Right ventricle myocardium inferior (tissue), 1 donor: ENCODE data around the gene QDPR. TPM values are rescaled to one million over a fixed set of nuclear protein-coding genes. Genes with fewer than 3 reads are reported as not detected.
"Not testable (repeated sequence)": the region's sequence is repeated elsewhere in the genome, so short reads cannot be mapped to it uniquely, and the experiment has no call there.

ENCODE experiments used
- ATAC-seq: fragments of 200-7000 bp; cut with Tn5 transposase; one replicate; pipeline ENCODE4 v1.9.1; 2020; ENCODE audit warnings: mild to moderate bottlenecking, moderate library complexity
- DNase-seq: peaks from one replicate; pipeline ENCODE4 v3.0.0; 2021; ENCODE audit errors: missing footprints
- intact Hi-C: fragments of 100-400 bp; cut with DNase I; formaldehyde crosslinking; loops from one replicate; pipeline ENCODE4 v1.11.0; 2022
- long read RNA-seq: library from polyadenylated mRNA; unstranded; transcript quantifications from one replicate; pipeline ENCODE4 v2.0.0, GENCODE V29; 2021
- total RNA-seq: library from RNA; stranded (reverse); fragmentation: NEBNext Ultra II Directional; extraction: Animal tissue kit (Norgen Biotek cat#: 25700); gene quantifications from one replicate; pipeline ENCODE4 v1.2.1, GENCODE V29; 2021
- donor health status: DM: no; HTN: yes; CAD: no; lungs with severe emphysema.

QDPR gene
- 53.7 TPM for total RNA-seq
- long read RNA-seq, transcript QDPR-201 (7 exons, 1,648 nt): major isoform, 57 of 68 reads
- long read RNA-seq, partial matches to known transcripts: 0 of 68 reads
- long read RNA-seq, other reads (novel, unspliced or antisense): 5 of 68 reads

DNA sequence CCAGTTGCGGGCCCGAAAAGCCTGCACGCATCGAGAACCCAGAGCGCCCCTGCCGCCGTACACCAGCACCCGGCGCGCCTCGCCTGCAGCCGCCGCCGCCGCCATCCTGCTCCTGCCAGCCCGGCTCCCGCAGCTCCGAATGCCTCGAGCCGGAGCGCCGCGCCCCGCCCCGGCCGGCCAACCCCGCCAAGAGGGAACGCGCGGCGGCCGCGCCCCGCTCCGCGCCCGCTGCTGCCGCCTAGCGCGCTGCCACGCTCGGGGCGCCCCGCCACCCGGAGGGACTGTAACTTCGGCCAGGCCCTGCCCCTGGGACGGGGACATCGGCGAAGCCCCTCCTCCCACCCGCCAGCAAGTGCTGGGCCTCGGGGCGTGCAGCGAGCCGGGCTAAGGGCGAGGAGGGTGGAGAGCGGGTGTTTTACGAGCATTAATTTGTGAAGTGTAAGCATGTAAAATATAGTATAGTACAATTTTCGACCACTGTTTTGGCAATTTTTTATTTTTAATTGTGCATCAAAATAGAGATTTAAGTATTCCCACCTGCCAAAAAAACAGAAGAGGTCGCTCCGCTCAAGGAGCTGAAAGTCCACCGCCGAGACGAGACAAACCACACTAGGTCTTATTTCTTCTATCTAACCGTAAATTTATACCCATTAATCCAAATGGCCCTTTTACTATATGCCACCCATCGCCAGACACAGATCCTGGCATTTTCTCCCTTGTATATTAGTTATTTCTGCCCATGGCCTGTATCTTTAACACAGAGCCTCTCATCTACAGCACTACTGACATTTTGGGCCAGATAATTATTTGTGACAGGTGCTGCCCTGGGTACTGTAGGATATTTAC is at the start of gene QDPR:
QDPR (minus strand) TSS at position 141 of the 846 bp plus-strand sequence; CDS start at position 105, 36 bp downstream.
- DNase-seq (peak; percentile 91), ATAC-seq (peak; percentile 95)
- intact Hi-C loops: no loop called here

- intact Hi-C loops: loop anchor here (5.0 kb wide), 1 partner anchor 1031 kb away; no protein-coding TSS in a partner anchor
- ATAC-seq (no peak), DNase-seq (no peak)
Observed at GRCh38 chr4:17561195-17561909, 49.5 kb upstream of the QDPR start.

GRCh38 chr4:17560065-17560673 is 48.3 kb upstream of the QDPR start:
- ATAC-seq (no peak), DNase-seq (no peak)
- intact Hi-C loops: loop anchor here (5.0 kb wide), 1 partner anchor 1032 kb away; no protein-coding TSS in a partner anchor

DNA sequence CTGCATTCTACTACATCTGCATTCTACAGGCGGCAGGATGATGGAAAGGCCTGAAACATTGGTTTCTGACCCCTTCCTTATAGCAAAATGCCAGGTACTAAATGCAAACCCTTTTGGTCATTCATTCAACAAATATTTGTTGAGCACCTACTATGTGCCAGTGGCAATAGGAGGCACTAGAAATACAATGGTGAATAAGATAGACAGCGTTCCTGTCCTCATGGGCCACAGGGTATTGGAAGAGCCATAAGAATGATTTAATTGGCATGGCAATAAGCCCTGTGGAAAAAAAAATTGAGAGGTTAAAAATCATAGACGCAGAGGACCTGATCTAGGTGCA is 47.8 kb upstream of the QDPR start:
- DNase-seq (no peak), ATAC-seq (no peak)
- intact Hi-C loops: loop anchor here (5.0 kb wide), 1 partner anchor 1033 kb away; no protein-coding TSS in a partner anchor

DNA sequence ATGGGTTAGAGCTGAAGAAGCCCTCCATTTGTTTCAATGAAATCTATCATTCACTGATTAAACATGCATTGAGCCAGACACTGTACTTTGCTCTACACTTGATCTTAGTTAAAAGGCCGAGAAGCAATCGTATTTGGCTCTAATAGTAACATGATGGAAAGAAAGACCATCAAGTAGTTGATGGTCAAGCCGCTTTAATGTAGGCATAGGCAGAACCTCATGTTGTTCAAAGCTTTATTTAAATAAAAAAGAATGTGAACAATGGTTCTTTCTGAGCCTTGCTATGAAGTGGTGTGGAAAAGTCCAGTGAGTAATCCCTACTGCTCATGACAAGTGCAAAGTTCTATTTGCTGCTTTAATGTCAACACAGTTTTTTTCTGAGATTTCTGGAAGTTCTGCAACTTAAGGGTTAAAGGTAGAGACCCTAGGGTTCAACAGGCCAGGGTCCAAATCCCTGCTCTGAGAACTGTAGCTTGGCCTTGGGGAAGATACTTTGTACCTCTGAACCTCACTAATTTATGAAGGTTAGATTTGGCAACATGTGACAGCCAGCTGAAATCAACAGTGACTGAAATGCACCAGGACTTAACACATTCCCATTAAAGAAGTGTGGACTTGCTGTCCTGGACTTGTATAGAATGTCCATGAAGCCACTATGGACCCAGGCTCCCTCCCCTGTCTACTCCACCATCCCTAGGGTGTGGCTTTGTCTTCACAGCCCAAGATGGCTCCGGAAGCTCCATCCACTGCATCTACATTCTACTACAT is 47.2 kb upstream of the QDPR start:
- ATAC-seq (no peak), DNase-seq (no peak)
- intact Hi-C loops: no loop called here

DNA sequence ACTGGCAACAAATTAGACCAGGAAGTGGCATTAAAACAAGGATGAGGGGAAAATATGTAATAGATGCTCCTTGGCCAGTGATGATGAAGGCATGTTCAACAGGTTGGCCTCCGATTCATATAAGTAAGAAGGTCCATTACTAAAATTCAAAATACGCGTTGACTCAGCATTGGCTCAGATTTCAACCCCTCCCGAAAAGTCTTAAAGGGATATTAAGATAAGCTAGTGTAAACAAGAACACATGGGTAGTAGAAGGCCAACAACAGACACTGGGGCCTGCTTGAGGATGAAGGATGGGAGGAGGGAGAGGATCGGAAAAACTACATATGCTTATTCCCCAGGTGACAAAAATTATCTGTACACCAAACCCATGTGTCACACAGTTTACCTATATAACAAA is 46.0 kb upstream of the QDPR start:
- ATAC-seq: no peak

GRCh38 chr4:17556498-17556897 is 44.6 kb upstream of the QDPR start:
- DNase-seq (no peak), ATAC-seq (no peak)

More for the DNA sequence above, 46.0 kb upstream of the QDPR start:
- intact Hi-C loops: no loop called here
- DNase-seq: no peak

DNA sequence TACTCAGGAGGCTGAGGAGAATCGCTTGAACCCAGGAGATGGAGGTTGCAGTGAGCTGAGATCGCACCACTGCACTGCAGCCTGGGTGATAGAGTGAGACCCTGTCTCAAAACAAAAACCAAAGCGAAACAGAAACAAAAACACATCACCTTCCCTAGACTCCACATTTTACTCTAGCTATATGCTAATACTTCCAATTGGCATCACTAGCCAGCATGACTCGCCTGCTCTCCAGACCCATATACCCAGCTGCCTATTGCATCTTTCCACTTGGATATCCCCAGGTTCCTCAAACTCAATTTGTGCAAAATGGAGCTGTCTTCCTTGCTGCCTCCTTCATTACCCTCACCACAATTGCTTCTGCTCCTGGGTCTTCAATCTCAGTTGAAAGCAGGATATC is 42.7 kb upstream of the QDPR start:
- no peak for ATAC-seq
- intact Hi-C loops: no loop called here

More at GRCh38 chr4:17556498-17556897, 44.6 kb upstream of the QDPR start:
- intact Hi-C loops: no loop called here

DNA sequence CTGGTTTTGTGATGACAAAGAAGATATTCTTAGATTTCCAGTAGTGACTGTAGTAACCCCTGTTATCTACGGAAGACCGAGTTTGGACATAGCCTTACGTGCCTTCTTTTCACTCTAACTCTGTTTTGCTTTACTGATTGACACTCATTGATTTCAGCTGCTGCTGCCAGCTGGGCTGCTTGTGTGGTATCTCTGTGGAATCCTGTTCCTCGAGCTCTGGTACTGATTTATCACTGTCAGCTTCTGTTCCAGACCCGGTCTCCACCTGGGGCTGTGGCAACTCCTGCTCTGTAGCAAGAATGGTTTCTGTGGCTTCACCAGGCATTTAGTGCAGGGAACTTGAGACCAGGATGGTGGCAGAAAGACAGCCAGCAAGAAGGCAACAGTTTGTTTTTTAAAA is 40.5 kb upstream of the QDPR start:
- ATAC-seq (no peak), DNase-seq (no peak)
- intact Hi-C loops: no loop called here

More for the DNA sequence above, 42.7 kb upstream of the QDPR start:
- DNase-seq: no peak

DNA sequence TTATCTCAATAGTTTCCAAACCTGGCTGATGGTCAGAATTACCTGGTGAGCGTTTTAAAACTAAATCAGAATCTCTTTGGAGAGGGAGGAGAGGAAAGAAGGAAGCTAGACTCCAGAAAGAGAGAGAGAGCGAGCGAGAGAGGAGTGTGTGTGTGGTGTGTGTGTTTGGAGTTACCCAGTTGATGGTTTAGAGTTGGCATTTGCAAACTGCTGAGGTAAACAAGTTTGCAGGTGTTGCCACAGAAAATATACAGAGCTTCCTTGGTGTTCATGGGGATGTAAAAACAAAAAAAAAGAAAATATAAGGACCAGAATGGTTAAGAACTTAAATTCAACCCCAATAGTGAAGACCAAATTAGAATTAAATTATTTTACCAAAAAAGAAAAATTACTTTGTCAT is 38.7 kb upstream of the QDPR start:
- DNase-seq (no peak), ATAC-seq (no peak)
- intact Hi-C loops: no loop called here

DNA sequence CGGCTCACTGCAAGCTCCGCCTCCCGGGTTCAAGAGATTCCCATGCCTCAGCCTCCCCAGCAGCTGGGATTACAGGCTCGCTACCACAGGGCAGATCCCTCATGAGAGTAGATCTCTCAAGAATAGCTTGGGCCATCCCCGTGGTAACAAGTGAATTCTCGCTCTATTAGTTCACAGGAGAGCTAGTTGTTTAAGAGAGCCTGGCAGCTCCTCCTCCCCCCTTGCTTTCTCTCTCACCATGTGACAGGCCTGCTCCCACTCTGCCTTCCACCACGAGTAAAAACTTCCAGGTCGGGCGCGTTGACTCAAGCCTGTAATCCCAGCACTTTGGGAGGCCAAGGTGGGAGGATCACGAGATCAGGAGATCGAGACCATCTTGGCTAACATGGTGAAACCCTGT is 34.8 kb upstream of the QDPR start:
- ATAC-seq (no peak), DNase-seq (no peak)
- intact Hi-C loops: loop anchor here (5.0 kb wide), 1 partner anchor 266 kb away; the partner anchor contains the start of genes DCAF16 and NCAPG

DNA sequence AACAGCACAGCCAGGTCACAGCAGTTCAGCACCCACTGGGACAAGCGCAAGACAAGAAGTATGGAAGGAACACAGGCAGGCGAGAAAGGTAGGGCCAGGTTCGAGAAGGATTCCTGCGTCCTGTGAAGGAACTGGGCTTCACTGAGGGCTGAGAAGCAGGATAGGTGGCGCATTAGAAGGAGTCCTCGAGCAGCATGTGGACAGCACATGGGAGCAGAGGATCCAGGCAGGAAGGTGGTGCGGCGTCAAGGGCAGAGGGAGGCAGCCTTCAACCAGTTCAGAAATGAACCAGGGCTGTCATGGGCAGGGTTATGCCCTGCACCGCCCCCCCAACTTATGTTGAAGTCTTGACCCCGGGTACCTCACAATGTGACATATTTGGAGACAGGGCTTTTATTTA is 34.3 kb upstream of the QDPR start:
- ATAC-seq (no peak), DNase-seq (no peak)
- intact Hi-C loops: loop anchor here (5.0 kb wide), 1 partner anchor 266 kb away; the partner anchor contains the start of genes DCAF16 and NCAPG

DNA sequence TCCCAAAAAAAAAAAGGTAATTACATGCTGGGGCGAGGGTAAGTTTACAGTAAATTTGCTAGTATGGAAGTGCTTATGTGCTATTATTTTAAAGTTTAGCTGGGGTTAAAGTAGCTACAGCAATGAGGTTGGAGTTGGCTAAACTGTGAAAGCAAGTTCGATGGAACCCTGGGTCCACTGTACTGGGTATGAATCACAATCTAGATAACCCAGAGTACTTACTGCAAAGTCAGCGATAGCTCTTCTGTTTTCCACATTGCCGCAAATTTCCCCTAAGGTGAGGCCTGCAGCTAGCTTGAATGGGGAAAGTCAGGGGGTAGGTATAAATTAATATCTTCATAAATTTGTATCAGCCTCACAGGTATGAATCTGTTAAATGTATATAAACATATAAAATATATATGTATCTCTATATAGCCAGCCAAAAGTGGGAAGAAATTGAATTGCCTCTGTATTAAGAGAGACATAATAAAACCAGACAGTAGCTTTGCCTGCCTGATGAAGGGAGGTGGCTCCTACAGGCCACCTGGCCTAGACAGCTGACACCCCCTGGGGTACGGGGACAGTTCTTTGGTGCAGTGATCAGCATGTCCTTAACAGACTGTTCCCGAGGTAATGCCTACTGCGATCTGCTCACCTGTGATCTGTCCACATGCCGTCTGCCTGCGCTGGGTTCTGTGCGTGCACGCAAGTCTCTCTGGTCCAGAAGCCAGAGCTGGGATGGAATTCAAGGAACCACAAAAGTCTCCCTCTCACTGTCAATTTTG is 33.7 kb upstream of the QDPR start:
- intact Hi-C loops: loop anchor here (5.0 kb wide), 1 partner anchor 267 kb away; the partner anchor contains the start of genes DCAF16 and NCAPG
- ATAC-seq: no peak
- DNase-seq: no peak

DNA sequence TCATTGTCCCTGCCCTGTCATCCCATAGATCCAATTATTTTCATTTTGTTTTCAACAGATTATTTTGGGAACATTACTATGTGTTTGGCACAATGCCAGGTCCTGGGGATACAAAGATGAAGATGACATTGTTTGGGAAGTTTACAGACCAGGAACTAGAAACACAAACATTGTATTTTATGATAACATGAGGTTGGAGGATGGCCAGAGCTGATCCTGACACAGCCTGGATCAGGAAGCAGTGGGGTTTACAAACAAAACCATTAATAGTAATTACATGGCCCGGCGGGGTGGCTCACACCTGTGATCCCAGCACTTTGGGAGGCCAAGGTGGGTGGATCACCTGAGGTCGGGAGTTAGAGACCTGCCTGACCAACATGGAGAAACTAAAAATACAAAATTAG is 32.9 kb upstream of the QDPR start:
- intact Hi-C loops: loop anchor here (5.0 kb wide), 1 partner anchor 267 kb away; the partner anchor contains the start of genes DCAF16 and NCAPG
- no peak for DNase-seq
- ATAC-seq: no peak

DNA sequence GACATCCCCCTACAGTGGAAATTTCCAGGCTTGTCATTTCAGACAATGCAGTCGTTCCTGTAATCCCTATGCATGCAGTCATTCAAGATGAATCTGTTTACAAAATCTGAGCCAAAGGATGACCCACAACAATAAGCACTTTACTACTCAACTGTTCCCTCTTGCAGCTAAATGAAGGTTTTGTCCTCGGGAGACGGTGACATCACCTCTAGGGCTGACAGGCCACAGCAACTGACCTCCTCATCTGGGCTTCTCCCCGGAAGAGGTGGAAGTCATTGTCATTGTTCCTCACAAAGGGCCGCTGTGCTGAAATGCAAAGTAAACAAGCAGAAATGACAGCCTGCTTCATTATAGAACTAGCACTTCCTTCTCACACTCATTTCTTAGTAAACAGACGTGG is 32.3 kb upstream of the QDPR start:
- intact Hi-C loops: no loop called here
- ATAC-seq: no peak
- no peak for DNase-seq

DNA sequence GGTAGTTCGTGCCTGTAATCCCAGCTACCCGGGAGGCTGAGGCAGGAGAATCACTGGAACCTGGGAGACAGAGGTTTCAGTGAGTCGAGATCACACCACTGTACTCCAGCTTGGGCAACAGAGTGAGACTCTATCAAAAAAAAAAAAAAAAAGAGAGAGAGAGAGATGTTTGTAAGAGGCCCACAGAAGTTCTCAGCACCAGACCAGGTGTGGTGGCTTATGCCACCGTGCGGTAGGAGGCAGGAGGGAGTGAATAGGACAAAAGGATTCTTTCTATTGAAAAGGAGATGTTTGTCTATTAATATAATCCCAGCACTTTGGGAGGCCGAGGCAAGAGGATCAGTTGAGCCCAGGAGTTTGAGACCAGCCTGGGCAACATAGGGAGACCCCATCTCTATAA is 25.2 kb upstream of the QDPR start:
- intact Hi-C loops, ATAC-seq, DNase-seq: not testable (repeated sequence)

DNA sequence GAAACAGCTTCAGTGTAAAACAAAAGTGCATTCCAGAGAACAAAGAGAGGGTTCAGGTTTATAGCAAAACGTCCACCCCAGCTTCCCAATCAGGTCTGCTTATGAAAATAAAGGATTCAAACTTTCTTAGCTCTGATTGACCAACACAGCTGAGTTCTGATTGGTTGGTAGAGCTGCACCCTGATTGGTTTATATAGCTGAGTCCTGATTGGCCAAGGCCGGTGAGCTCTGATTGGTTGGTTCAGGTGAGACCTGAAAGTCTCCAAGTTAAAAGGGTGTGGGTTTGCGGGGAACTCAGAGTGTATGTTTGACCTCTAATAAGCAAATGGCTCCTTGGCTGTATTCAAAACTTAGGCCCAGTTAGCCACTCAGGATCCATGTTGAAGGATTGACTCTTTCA is 24.0 kb upstream of the QDPR start:
- no peak for DNase-seq
- no peak for ATAC-seq
- intact Hi-C loops: no loop called here

DNA sequence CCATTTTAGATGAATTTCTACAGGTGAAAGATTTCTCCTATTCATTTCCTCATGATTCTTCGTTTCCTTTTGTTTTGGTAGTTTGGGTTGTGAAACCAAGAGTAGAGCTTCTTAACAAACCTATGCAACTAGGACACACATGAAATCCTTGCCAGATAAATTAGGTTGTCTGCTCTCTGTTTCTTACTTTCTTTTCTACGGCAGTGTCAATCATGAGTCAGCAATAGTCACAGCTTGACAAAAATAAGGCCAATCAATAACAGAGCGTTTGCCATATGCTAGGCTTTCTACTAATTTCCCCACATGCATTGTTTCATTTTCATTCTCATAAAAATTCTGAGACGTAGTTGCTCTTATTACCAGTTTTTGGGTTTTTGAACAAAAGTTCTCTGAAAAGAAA is 23.4 kb upstream of the QDPR start:
- intact Hi-C loops: no loop called here
- DNase-seq (no peak), ATAC-seq (no peak)
